ENCODE measurements around the gene SLC10A6.

DNA sequence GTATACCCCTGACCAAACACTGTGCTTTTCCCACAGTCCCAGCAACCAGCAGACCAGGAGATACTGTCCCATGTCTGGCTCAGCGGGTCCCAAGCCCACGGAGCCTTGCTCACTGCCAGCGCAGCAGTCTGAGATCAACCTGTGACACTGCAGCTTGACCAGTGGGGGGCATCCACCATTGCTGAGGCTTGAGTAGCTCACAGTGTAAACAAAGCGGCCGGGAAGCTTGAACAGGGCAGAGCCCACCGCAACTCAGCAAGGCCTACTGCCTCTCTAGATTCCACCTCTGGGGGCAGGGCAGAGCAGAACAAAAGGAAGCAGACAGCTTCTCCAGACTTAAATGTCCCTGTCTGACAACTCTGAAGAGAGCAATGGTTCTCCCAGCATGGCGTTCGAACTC, 58.1 kb downstream of the SLC10A6 start:
- TF ChIP-seq CREB1 (IDR thresholded peaks at IDR 0.05; ENCODE audit: low read depth) (no peak), FOXM1 (IDR thresholded peaks at IDR 0.05; ENCODE audit: borderline replicate concordance, low read depth) (no peak), RAD21 (IDR thresholded peaks at IDR 0.05; ENCODE audit: low read depth) (no peak; the same call in 1 of the 2 replicates), CEBPB (IDR thresholded peaks at IDR 0.05) (no peak), NFIC (IDR thresholded peaks at IDR 0.05) (no peak), EP300 (IDR thresholded peaks at IDR 0.05; ENCODE audit: borderline replicate concordance) (no peak), TAF1 (IDR thresholded peaks at IDR 0.05; ENCODE audit: low read depth) (no peak), TEAD4 (IDR thresholded peaks at IDR 0.05) (no peak), YY1 (IDR thresholded peaks at IDR 0.05; ENCODE audit: low read depth) (no peak), EGR1 (IDR thresholded peaks at IDR 0.05) (no peak), TCF12 (IDR thresholded peaks at IDR 0.05; ENCODE audit: low read depth) (no peak)
- TF ChIP-seq, protein P1, sequence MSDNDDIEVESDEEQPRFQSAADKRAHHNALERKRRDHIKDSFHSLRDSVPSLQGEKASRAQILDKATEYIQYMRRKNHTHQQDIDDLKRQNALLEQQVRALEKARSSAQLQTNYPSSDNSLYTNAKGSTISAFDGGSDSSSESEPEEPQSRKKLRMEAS (IDR thresholded peaks at IDR 0.05): no peak
- TF ChIP-seq, protein P2, sequence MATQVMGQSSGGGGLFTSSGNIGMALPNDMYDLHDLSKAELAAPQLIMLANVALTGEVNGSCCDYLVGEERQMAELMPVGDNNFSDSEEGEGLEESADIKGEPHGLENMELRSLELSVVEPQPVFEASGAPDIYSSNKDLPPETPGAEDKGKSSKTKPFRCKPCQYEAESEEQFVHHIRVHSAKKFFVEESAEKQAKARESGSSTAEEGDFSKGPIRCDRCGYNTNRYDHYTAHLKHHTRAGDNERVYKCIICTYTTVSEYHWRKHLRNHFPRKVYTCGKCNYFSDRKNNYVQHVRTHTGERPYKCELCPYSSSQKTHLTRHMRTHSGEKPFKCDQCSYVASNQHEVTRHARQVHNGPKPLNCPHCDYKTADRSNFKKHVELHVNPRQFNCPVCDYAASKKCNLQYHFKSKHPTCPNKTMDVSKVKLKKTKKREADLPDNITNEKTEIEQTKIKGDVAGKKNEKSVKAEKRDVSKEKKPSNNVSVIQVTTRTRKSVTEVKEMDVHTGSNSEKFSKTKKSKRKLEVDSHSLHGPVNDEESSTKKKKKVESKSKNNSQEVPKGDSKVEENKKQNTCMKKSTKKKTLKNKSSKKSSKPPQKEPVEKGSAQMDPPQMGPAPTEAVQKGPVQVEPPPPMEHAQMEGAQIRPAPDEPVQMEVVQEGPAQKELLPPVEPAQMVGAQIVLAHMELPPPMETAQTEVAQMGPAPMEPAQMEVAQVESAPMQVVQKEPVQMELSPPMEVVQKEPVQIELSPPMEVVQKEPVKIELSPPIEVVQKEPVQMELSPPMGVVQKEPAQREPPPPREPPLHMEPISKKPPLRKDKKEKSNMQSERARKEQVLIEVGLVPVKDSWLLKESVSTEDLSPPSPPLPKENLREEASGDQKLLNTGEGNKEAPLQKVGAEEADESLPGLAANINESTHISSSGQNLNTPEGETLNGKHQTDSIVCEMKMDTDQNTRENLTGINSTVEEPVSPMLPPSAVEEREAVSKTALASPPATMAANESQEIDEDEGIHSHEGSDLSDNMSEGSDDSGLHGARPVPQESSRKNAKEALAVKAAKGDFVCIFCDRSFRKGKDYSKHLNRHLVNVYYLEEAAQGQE (IDR thresholded peaks at IDR 0.05; ENCODE audit: low read depth): no peak

Measured in Ishikawa (cell line).